A549 (cell line): ENCODE measurements around the gene DNM3.

Experiments used
- BHLHE40 ChIP-seq: IDR thresholded peaks from 2 replicates; pipeline ENCODE4 v1.6.1; 2012; ENCODE audit warnings: low read depth, low read length, inconsistent platforms
- CHD2 ChIP-seq: fragments of 150-350 bp; IDR thresholded peaks from 2 replicates; pipeline ENCODE4 v1.6.1; 2014; ENCODE audit warnings: low read length; ENCODE audit not compliant: partially characterized antibody
- CTCF ChIP-seq: fragments of >200 bp; sonication (Bioruptor Twin); formaldehyde crosslinking; IDR thresholded peaks from 3 replicates; pipeline ENCODE4 v1.5.1; 2016
- ESRRA ChIP-seq: fragments of 150-350 bp; IDR thresholded peaks from 2 replicates; pipeline ENCODE4 v1.6.1; 2014; ENCODE audit warnings: mild to moderate bottlenecking, low read length, borderline replicate concordance
- HDAC2 ChIP-seq: fragments of 200-600 bp; sonication (generic); IDR thresholded peaks from 2 replicates; pipeline ENCODE4 v1.6.1; 2016
- MAX ChIP-seq: IDR thresholded peaks from 2 replicates; pipeline ENCODE4 v1.6.1; 2012
- MAZ ChIP-seq: fragments of 150-350 bp; IDR thresholded peaks from 2 replicates; pipeline ENCODE4 v1.6.1; 2014; ENCODE audit warnings: antibody characterized with exemption, low read depth, low read length, borderline replicate concordance
- NR3C1 ChIP-seq: fragments of >200 bp; sonication (Bioruptor Twin); formaldehyde crosslinking; IDR thresholded peaks from 3 replicates; pipeline ENCODE4 v1.6.1; 2017
- REST ChIP-seq: fragments of 200-600 bp; sonication (generic); IDR thresholded peaks from 2 replicates; pipeline ENCODE4 v1.6.1; 2016; ENCODE audit warnings: antibody characterized with exemption, mild to moderate bottlenecking, moderate library complexity

GRCh38 chr1:171796592-171796991 lies 44.7 kb upstream of the DNM3 start:
- TF ChIP-seq CTCF (no peak), BHLHE40 (no peak), REST (no peak), ESRRA (no peak), NR3C1 (no peak), MAZ (no peak), CHD2 (no peak), HDAC2 (no peak), MAX (no peak)
